CD4-positive, alpha-beta T cell treated with Interleukin-4 for 1 hour (primary cell): Measurements from ENCODE around the gene SLC2A1.

Source experiments
- DNase-seq, 2 donors: peaks; one replicate each; pipeline ENCODE4 v3.0.0-alpha.2; 2020 to 2022

SLC2A1 gene

GRCh38 chr1:42958488-42959319, at the start of gene SLC2A1:
Gene SLC2A1, minus strand, starts transcription at chr1:42958868. Its CDS starts 217 bp downstream, at chr1:42958651.
- peak; percentile 96 to 97 for DNase-seq

GRCh38 chr1:43007377-43008114, 48.9 kb upstream of the SLC2A1 start:
- DNase-seq = no peak

- no peak for DNase-seq
These were observed 47.0 kb upstream of the SLC2A1 start for GRCh38 chr1:43005460-43006361.

- DNase-seq = no peak
These were observed 46.2 kb upstream of the SLC2A1 start for GRCh38 chr1:43004587-43005459.

- DNase-seq = no peak
These were observed 44.1 kb upstream of the SLC2A1 start for GRCh38 chr1:43002766-43003165.

GRCh38 chr1:43002116-43002515, 43.4 kb upstream of the SLC2A1 start:
- no peak for DNase-seq

GRCh38 chr1:43001434-43001833, 42.8 kb upstream of the SLC2A1 start:
- no peak for DNase-seq

GRCh38 chr1:43000271-43000670, 41.6 kb upstream of the SLC2A1 start:
- no peak for DNase-seq

GRCh38 chr1:42999308-42999707, 40.6 kb upstream of the SLC2A1 start:
- DNase-seq = no peak

- no peak for DNase-seq
These were observed 39.7 kb upstream of the SLC2A1 start for GRCh38 chr1:42998386-42998785.

GRCh38 chr1:42996384-42996970, 37.8 kb upstream of the SLC2A1 start:
- DNase-seq = no peak

GRCh38 chr1:42993502-42994136, 35.0 kb upstream of the SLC2A1 start:
- peak; percentile 4 to 52 for DNase-seq

- no peak for DNase-seq
These were observed 33.4 kb upstream of the SLC2A1 start for GRCh38 chr1:42992054-42992571.

GRCh38 chr1:42990757-42991346, 32.2 kb upstream of the SLC2A1 start:
- DNase-seq = no peak

GRCh38 chr1:42983693-42984092, 25.0 kb upstream of the SLC2A1 start:
- DNase-seq = no peak

- no peak for DNase-seq
These were observed 24.6 kb upstream of the SLC2A1 start for GRCh38 chr1:42983253-42983652.

GRCh38 chr1:42982641-42983040, 24.0 kb upstream of the SLC2A1 start:
- DNase-seq = no peak

- DNase-seq = no peak
These were observed 23.2 kb upstream of the SLC2A1 start for GRCh38 chr1:42981871-42982270.

GRCh38 chr1:42981255-42981805, 22.7 kb upstream of the SLC2A1 start:
- no peak for DNase-seq
